Cardiac fibroblast (primary cell): ENCODE data around the gene SIGLECL1.
"Not testable (repeated sequence)": the region's sequence is repeated elsewhere in the genome, so short reads cannot be mapped to it uniquely, and the experiment has no call there.

ENCODE experiments used
- DNase-seq, 2 donors: peaks; one replicate each; pipeline versions ENCODE4 v3.0.0 to v3.0.0-alpha.2; 2010; ENCODE audit warnings: low read depth in 2 of 2
- H3K4me3 ChIP-seq, 2 donors: replicated peaks in 1 of 2; 1 replicate in 1 of 2; 2 replicates in 1 of 2; pipeline ENCODE4 v1.5.1; 2011; ENCODE audit warnings: low read depth in 2 of 2, low read length in 2 of 2, mild to moderate bottlenecking in 2 of 2, moderate library complexity in 1 of 2
- CTCF ChIP-seq: IDR thresholded peaks from one replicate; pipeline ENCODE4 v1.5.1; 2011; ENCODE audit warnings: low read depth, mild to moderate bottlenecking, low read length, inconsistent platforms

SIGLECL1 gene

GRCh38 chr19:51211833-51212232, 39.0 kb upstream of the SIGLECL1 start:
- DNase-seq, result no peak
- TF ChIP-seq CTCF, result no peak
- H3K4me3 ChIP-seq, result no peak overlapping the region

GRCh38 chr19:51219307-51219706, 31.6 kb upstream of the SIGLECL1 start:
- H3K4me3 ChIP-seq, result no peak overlapping the region
- DNase-seq, result no peak
- TF ChIP-seq CTCF, result no peak

GRCh38 chr19:51219971-51220370, 30.9 kb upstream of the SIGLECL1 start:
- no peak for TF ChIP-seq CTCF
- no peak for DNase-seq
- H3K4me3 ChIP-seq, result no peak overlapping the region

- no peak for TF ChIP-seq CTCF
- H3K4me3 ChIP-seq, result no peak overlapping the region
- no peak for DNase-seq
Measured at GRCh38 chr19:51220996-51221395, 29.9 kb upstream of the SIGLECL1 start.

- no peak for TF ChIP-seq CTCF
- no peak overlapping the region for H3K4me3 ChIP-seq
- no peak for DNase-seq
Measured at GRCh38 chr19:51224163-51224641, 26.7 kb upstream of the SIGLECL1 start.

- not testable (repeated sequence) for DNase-seq, H3K4me3 ChIP-seq
Measured at GRCh38 chr19:51224898-51225393, 25.9 kb upstream of the SIGLECL1 start, which contains the start of gene CD33. Gene CD33, plus strand, starts transcription at chr19:51225080. Its CDS starts 39 bp downstream, at chr19:51225119.

- no peak for TF ChIP-seq CTCF
- no peak for DNase-seq
- no peak overlapping the region for H3K4me3 ChIP-seq
Measured at GRCh38 chr19:51226067-51226466, 24.8 kb upstream of the SIGLECL1 start.
